Left renal cortex interstitium (tissue), 4 donors: Measurements from ENCODE around the gene PCDHGA8. TPM values are rescaled to one million over a fixed set of nuclear protein-coding genes. Genes with fewer than 3 reads are reported as not detected.
"Not testable (repeated sequence)": the region's sequence is repeated elsewhere in the genome, so short reads cannot be mapped to it uniquely, and the experiment has no call there.

ENCODE experiments used
- DNase-seq, 4 donors: peaks; one replicate each; pipeline ENCODE4 v3.0.0-alpha.2; 2013; ENCODE audit warnings: low read depth in 4 of 4, low spot score in 2 of 4, missing footprints in 1 of 4
- polyA plus RNA-seq, 4 donors: library from polyadenylated mRNA; unstranded; fragments of 120-200 nt; gene quantifications; one replicate each; pipeline ENCODE4 v1.2.1, GENCODE V29; 2013; ENCODE audit not compliant: insufficient read length in 4 of 4

The PCDHGA8 gene
- polyA plus RNA-seq, 4 donors: 0.46 to 0.55 (median 0.51) TPM

- no peak for DNase-seq
Observed at GRCh38 chr5:141399555-141400258, 7.3 kb downstream of the PCDHGA8 start.

GRCh38 chr5:141402553-141403243 lies 10.3 kb downstream of the PCDHGA8 start, which contains the start of gene PCDHGA9:
Gene PCDHGA9 (plus strand): TSS chr5:141402778. CDS start chr5:141402953, 175 bp downstream.
- no peak for DNase-seq

GRCh38 chr5:141403387-141403786 lies 11.0 kb downstream of the PCDHGA8 start:
- no peak for DNase-seq

- not testable (repeated sequence) for DNase-seq
Observed at GRCh38 chr5:141407790-141408505, 15.5 kb downstream of the PCDHGA8 start, which contains the start of gene PCDHGB6. Gene PCDHGB6 (plus strand): TSS chr5:141408021. CDS start chr5:141408203, 182 bp downstream.

DNA sequence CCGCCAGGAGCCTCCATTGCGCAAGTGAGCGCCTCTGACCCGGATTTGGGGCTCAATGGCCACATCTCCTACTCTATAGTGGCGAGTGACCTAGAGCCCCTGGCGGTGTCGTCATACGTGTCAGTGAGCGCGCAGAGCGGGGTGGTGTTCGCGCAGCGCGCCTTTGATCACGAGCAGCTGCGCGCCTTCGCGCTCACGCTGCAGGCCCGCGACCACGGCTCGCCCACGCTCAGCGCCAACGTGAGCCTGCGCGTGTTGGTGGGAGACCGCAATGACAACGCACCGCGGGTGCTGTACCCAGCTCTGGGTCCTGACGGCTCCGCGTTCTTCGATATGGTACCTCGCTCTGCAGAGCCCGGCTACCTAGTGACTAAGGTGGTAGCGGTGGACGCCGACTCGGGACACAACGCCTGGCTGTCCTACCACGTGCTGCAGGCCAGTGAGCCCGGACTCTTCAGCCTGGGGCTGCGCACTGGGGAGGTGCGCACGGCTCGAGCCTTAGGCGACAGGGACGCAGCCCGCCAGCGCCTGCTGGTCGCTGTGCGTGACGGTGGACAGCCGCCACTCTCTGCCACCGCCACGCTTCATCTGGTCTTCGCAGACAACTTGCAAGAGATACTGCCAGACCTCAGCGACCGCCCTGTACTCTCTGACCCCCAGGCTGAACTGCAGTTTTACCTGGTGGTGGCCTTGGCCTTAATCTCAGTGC lies 17.3 kb downstream of the PCDHGA8 start:
- DNase-seq: no peak

DNA sequence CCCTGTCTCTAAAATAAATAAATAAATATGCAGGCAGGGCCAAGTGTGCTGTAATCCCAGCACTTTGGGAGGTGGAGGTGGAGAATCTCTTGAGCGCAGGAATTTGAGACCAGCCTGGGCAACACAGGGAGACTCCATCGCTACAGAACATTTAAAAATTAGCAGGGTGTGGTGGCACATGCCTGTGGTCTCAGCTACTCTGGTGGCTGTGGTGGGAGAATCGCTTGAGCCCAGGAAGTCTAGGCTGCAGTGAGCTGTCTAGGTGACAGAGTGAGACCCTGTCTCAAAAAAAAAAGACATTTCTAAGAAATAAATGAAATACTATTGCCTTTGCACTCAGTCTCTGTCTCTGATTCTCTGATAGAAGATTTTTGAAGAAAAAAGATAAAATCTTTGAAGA lies 19.1 kb downstream of the PCDHGA8 start:
- no peak for DNase-seq

DNA sequence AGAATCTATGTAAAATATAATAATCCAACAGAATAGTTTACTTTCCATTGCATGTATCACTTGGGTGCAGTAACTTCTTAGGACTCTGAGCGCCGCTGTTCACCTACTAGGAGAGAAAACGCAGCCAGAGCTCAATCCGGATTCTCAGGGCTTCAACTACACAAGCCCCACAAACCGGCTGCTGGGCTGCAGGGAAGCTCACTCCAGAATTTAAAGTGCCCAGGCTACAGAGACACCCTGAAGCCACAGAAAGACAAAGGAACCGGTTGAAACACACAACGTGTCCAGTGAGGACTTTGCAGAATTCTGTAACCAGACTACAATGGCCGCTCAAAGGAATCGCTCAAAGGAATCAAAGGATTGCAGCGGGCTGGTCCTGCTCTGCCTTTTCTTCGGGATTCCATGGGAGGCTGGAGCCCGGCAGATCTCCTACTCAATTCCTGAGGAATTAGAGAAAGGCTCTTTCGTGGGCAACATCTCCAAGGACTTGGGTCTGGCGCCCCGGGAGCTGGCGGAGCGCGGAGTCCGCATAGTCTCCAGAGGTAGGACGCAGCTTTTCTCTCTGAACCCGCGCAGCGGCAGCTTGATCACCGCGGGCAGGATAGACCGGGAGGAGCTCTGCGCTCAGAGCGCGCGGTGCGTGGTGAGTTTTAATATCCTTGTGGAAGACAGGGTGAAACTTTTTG lies 20.6 kb downstream of the PCDHGA8 start, which contains the start of gene PCDHGA10:
TSS of gene PCDHGA10 (plus strand) at position 134 of the 686 bp plus-strand sequence. CDS start at position 323, 189 bp downstream.
- no peak for DNase-seq

GRCh38 chr5:141413540-141414069 lies 21.2 kb downstream of the PCDHGA8 start:
- DNase-seq: no peak

DNA sequence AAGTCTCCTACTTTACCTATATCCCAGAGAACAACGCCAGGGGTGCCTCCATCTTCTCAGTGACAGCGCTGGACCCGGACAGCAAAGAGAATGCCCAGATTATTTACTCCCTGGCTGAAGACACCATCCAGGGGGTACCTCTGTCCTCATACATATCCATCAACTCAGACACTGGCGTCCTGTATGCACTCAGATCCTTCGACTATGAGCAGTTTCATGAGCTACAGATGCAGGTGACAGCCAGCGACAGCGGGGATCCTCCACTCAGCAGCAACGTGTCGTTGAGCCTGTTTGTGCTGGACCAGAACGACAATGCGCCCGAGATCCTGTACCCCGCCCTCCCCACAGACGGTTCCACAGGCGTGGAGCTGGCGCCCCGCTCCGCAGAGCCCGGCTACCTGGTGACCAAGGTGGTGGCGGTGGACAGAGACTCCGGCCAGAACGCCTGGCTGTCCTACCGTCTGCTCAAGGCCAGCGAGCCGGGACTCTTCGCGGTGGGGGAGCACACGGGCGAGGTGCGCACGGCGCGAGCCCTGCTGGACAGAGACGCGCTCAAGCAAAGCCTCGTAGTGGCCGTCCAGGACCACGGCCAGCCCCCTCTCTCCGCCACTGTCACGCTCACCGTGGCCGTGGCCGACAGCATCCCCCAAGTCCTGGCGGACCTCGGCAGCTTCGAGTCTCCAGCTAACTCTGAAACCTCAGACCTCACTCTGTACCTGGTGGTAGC lies 22.3 kb downstream of the PCDHGA8 start:
- DNase-seq: not testable (repeated sequence)

DNA sequence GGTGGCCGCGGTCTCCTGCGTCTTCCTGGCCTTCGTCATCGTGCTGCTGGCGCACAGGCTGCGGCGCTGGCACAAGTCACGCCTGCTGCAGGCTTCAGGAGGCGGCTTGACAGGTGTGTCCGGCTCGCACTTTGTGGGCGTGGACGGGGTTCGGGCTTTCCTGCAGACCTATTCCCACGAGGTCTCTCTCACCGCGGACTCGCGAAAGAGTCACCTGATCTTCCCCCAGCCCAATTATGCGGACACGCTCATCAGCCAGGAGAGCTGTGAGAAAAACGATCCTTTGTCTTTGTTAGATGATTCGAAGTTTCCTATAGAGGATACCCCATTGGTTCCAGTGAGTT lies 22.8 kb downstream of the PCDHGA8 start:
- not testable (repeated sequence) for DNase-seq

GRCh38 chr5:141417494-141418172 lies 25.2 kb downstream of the PCDHGA8 start, which contains the start of gene PCDHGB7:
Gene PCDHGB7 (plus strand): TSS chr5:141417677. CDS start chr5:141417860, 183 bp downstream.
- peak in 2 of 4 donors; percentile 29 to 43 for DNase-seq

GRCh38 chr5:141419074-141419880 lies 26.8 kb downstream of the PCDHGA8 start:
- DNase-seq: no peak

DNA sequence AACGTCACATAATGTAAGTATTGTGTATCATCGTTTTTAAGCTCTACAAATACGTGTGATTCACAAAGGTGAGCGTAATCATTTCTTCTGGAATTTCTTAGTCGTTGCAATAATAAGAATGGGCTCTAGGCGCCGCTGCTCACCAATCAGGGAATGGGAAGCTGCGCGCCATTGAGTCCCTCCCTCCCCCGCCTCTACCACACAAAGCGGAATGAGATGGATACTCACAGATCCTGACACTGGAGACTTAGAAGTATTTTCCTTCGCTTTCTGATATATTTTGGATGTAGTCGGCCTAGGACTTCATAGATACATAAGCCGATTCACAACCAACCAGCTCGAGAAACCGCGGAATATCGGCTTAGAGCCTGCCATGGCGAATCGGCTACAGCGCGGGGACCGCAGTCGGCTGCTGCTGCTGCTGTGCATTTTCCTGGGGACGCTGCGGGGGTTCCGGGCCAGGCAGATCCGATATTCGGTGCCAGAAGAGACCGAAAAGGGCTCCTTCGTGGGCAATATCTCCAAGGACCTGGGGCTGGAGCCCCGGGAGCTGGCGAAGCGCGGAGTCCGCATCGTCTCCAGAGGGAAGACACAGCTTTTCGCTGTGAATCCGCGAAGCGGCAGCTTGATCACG lies 28.5 kb downstream of the PCDHGA8 start, which contains the start of gene PCDHGA11:
TSS of gene PCDHGA11 (plus strand) at position 197 of the 634 bp plus-strand sequence. CDS start at position 374, 177 bp downstream.
- DNase-seq: no peak

DNA sequence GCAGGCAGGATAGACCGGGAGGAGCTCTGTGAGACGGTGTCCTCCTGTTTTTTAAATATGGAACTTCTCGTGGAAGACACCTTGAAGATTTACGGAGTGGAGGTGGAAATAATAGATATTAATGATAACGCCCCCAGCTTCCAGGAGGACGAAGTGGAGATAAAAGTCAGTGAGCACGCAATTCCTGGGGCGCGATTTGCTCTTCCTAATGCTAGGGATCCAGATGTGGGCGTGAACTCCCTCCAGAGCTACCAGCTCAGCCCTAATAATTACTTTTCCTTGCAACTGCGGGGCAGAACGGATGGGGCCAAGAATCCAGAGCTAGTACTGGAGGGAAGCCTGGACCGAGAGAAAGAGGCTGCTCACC lies 29.0 kb downstream of the PCDHGA8 start:
- DNase-seq: no peak

GRCh38 chr5:141422742-141423291 lies 30.4 kb downstream of the PCDHGA8 start:
- no peak for DNase-seq

DNA sequence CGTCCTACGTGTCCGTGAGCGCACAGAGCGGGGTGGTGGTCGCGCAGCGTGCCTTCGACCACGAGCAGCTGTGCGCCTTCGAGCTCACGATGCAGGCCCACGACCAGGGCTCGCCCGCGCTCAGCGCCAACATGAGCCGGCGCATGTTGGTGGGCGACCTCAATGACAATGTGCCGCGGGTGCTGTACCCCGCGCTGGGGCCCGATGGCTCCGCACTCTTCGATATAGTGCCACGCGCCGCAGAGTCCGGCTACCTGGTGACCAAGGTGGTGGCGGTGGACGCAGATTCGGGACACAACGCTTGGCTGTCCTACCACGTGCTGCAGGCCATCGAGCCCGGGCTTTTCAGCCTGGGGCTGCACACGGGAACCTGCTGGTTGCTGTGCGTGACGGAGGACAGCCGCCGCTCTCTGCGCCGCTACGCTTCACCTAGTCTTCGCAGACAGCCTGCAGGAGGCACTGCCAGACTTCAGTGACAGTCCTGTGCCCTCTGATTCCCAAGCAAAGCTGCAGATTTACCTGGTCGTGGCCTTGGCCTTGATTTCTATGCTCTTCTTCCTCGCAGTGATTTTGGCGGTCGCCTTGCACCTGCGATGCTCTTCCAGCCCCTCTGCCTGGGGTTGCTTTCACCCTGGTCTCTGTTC lies 35.5 kb downstream of the PCDHGA8 start:
- no peak for DNase-seq
